ENCODE data around the gene LYRM4.

Gene LYRM4

DNA sequence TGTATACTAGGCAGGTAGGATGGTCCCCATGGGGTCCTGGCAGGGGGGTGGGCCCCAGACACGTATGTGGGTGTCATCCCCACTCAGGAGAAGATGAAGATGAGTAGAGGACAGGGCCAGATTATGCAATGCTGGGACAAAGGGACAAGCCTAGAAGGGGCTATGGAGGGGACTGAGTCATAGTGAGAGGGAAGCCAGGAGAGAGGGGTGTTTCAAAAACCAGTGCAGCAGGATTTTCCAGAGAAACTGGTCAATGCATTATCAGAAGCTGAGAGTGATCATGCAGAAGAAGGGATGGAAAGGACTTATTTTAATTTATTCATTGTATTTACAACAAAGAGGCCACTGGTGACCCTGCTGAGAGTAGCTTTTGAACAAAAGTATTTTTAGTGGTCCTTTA is 101.6 kb downstream of the LYRM4 start:
- H3K4me3 ChIP-seq (ENCODE audit: low read length): no peak overlapping the region
- TF ChIP-seq CTCF (conservative IDR thresholded peaks at IDR 0.05; ENCODE audit: low read depth, low read length): no peak
- DNase-seq (ENCODE audit: low read depth): no peak

DNA sequence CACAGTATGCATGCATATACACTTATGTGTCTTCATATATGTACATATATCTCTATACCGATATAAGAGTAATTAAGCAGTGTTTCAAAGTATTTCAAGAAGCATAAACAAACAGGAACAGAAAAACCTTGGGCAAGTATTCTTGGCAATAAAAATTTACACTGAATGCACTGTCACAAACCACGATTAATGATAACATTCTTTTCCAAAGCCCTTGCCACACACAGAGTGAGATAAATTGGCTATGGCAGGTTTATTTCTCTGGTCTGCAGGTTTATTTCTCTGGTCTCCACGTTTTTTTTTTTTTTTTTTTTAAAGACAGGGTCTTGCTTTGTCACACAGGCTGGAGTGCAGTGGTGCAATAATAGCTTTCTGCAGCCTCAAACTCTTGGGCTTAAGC is 102.6 kb downstream of the LYRM4 start:
- H3K4me3 ChIP-seq (ENCODE audit: low read length): no peak overlapping the region
- no peak for DNase-seq (ENCODE audit: low read depth)
- TF ChIP-seq CTCF (conservative IDR thresholded peaks at IDR 0.05; ENCODE audit: low read depth, low read length): no peak

GRCh38 chr6:5157621-5158138 is 103.1 kb downstream of the LYRM4 start:
- TF ChIP-seq CTCF (conservative IDR thresholded peaks at IDR 0.05; ENCODE audit: low read depth, low read length): no peak
- no peak overlapping the region for H3K4me3 ChIP-seq (ENCODE audit: low read length)
- no peak for DNase-seq (ENCODE audit: low read depth)

DNA sequence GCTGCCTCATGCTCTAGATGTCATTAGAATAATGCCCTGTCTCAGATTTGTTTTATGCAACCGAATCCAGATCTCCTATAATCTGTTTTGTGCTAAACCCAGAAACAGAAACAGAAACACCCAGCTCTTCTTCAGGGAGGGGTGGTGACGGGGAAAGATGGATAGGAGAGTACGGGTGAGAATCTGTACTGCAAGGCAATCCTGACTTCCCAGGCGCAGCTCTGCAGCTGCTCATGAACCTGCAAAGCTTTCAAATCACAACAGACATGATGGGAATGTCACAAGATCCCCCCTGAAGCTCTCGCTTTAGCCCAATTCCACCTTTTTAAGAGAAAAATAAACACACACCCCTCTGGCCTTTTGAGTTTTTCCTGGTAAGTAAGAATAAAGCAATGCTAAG is 104.1 kb downstream of the LYRM4 start:
- no peak for TF ChIP-seq CTCF (conservative IDR thresholded peaks at IDR 0.05; ENCODE audit: low read depth, low read length)
- DNase-seq (ENCODE audit: low read depth): no peak
- H3K4me3 ChIP-seq (ENCODE audit: low read length): no peak overlapping the region

- DNase-seq (ENCODE audit: low read depth): no peak
- no peak overlapping the region for H3K4me3 ChIP-seq (ENCODE audit: low read length)
- no peak for TF ChIP-seq CTCF (conservative IDR thresholded peaks at IDR 0.05; ENCODE audit: low read depth, low read length)
These were observed 104.8 kb downstream of the LYRM4 start for GRCh38 chr6:5155906-5156305.

GRCh38 chr6:5153186-5153585 is 107.6 kb downstream of the LYRM4 start:
- no peak overlapping the region for H3K4me3 ChIP-seq (ENCODE audit: low read length)
- TF ChIP-seq CTCF (conservative IDR thresholded peaks at IDR 0.05; ENCODE audit: low read depth, low read length): no peak
- DNase-seq (ENCODE audit: low read depth): no peak

- no peak for TF ChIP-seq CTCF (conservative IDR thresholded peaks at IDR 0.05; ENCODE audit: low read depth, low read length)
- DNase-seq (ENCODE audit: low read depth): no peak
- H3K4me3 ChIP-seq (ENCODE audit: low read length): no peak overlapping the region
These were observed 108.3 kb downstream of the LYRM4 start for GRCh38 chr6:5152460-5152859.
